ENCODE measurements around the gene ZBTB16.

ZBTB16 gene

GRCh38 chr11:114270531-114271270 lies 211.2 kb downstream of the ZBTB16 start:
- no peak for DNase-seq

- DNase-seq: no peak
These were observed 211.8 kb downstream of the ZBTB16 start for GRCh38 chr11:114271316-114271715.

GRCh38 chr11:114272311-114272710 lies 212.8 kb downstream of the ZBTB16 start:
- no peak for DNase-seq

- DNase-seq: no peak
These were observed 213.6 kb downstream of the ZBTB16 start for GRCh38 chr11:114273071-114273470.

GRCh38 chr11:114273890-114274635 lies 214.6 kb downstream of the ZBTB16 start:
- DNase-seq: no peak

- no peak for DNase-seq
These were observed 215.1 kb downstream of the ZBTB16 start for GRCh38 chr11:114274637-114275036.

GRCh38 chr11:114275280-114275679 lies 215.8 kb downstream of the ZBTB16 start:
- DNase-seq: no peak

- no peak for DNase-seq
These were observed 216.6 kb downstream of the ZBTB16 start for GRCh38 chr11:114276077-114276476.

- no peak for DNase-seq
These were observed 218.3 kb downstream of the ZBTB16 start for GRCh38 chr11:114277637-114278341.

GRCh38 chr11:114278342-114279065 lies 219.0 kb downstream of the ZBTB16 start:
- DNase-seq: no peak

- DNase-seq: no peak
These were observed 220.5 kb downstream of the ZBTB16 start for GRCh38 chr11:114279792-114280546.

- DNase-seq: peak; percentile 70
These were observed 221.2 kb downstream of the ZBTB16 start for GRCh38 chr11:114280696-114281095.

- no peak for DNase-seq
These were observed 222.0 kb downstream of the ZBTB16 start for GRCh38 chr11:114281388-114281956.

- DNase-seq: no peak
These were observed 223.0 kb downstream of the ZBTB16 start for GRCh38 chr11:114282488-114282887.

- DNase-seq: no peak
These were observed 223.9 kb downstream of the ZBTB16 start for GRCh38 chr11:114283422-114283821.

- DNase-seq: no peak
These were observed 224.5 kb downstream of the ZBTB16 start for GRCh38 chr11:114284021-114284420.

GRCh38 chr11:114284914-114285313 lies 225.4 kb downstream of the ZBTB16 start:
- no peak for DNase-seq

- no peak for DNase-seq
These were observed 226.1 kb downstream of the ZBTB16 start for GRCh38 chr11:114285599-114285998.

GRCh38 chr11:114286229-114286628 lies 226.7 kb downstream of the ZBTB16 start:
- DNase-seq: no peak

- DNase-seq: no peak
These were observed 227.6 kb downstream of the ZBTB16 start for GRCh38 chr11:114287154-114287553.

- no peak for DNase-seq
These were observed 228.6 kb downstream of the ZBTB16 start for GRCh38 chr11:114288136-114288535.

- no peak for DNase-seq
These were observed 230.3 kb downstream of the ZBTB16 start for GRCh38 chr11:114289779-114290178.
